Gastrocnemius medialis (tissue), 4 donors: ENCODE data around the gene OBSCN.

Experiments used
- CTCF ChIP-seq, 5 experiments: fragments of 450-650 bp in 3 of 5; fragments of 200-600 bp in 2 of 5; sonication (generic) in 2 of 5; IDR thresholded peaks in 4 of 5; conservative IDR thresholded peaks in 1 of 5; 1 replicate in 4 of 5; 2 replicates in 1 of 5; pipeline ENCODE4 v1.5.1; 2016 to 2019; ENCODE audit warnings: antibody characterized with exemption in 5 of 5, mild to moderate bottlenecking in 3 of 5, moderate library complexity in 3 of 5
- POLR2A ChIP-seq, 2 donors: fragments of 450-650 bp; IDR thresholded peaks; one replicate each; pipeline ENCODE4 v1.6.1; 2017; ENCODE audit warnings: antibody characterized with exemption in 2 of 2, mild to moderate bottlenecking in 2 of 2, moderate library complexity in 2 of 2

GRCh38 chr1:228312136-228312764 is 104.4 kb downstream of the OBSCN start:
- TF ChIP-seq CTCF (IDR thresholded peaks at IDR 0.05 in 4 of 5, conservative IDR thresholded peaks at IDR 0.05 in 1 of 5) (no peak), POLR2A (IDR thresholded peaks at IDR 0.05) (no peak)
